HEK293 (cell line): ENCODE measurements around the gene VMO1.

ENCODE experiments used
- CTCF ChIA-PET: fragments of 350-600 bp; formaldehyde crosslinking; extraction: SDS; loops from one replicate; lab custom pipeline; 2021; ENCODE audit warnings: antibody characterized with exemption; lab: Yijun Ruan, JAX
- POLR2A ChIA-PET: fragments of 300-600 bp; formaldehyde crosslinking; extraction: SDS; loops from one replicate; lab custom pipeline; 2020; ENCODE audit warnings: antibody characterized with exemption, inconsistent platforms; lab: Yijun Ruan, JAX
- H3K27ac ChIP-seq: fragments of 200-500 bp; sonication (Bioruptor generic); 2 replicates; pipeline ENCODE4 v1.5.1; 2014; ENCODE audit warnings: low read depth, low read length, control low read depth, inconsistent platforms; ENCODE audit errors: extremely low read depth
- H3K36me3 ChIP-seq, 2 experiments: fragments of 200-500 bp in 1 of 2; sonication (Bioruptor generic) in 1 of 2; 1 replicate in 1 of 2; 2 replicates in 1 of 2; pipeline ENCODE4 v1.5.1; 2014 to 2017; ENCODE audit warnings: inconsistent platforms in 2 of 2, low read length in 2 of 2; ENCODE audit not compliant: control insufficient read depth in 2 of 2, insufficient read depth in 1 of 2
- H3K4me1 ChIP-seq: fragments of 200-500 bp; sonication (Bioruptor generic); 2 replicates; pipeline ENCODE4 v1.5.1; 2014; ENCODE audit warnings: mild to moderate bottlenecking, low read length, inconsistent platforms; ENCODE audit not compliant: control insufficient read depth, insufficient read depth
- H3K4me3 ChIP-seq: 2 replicates; pipeline ENCODE4 v1.5.1; 2011; ENCODE audit warnings: low read depth, mild to moderate bottlenecking, control low read depth, low read length, moderate library complexity
- H3K9me3 ChIP-seq: fragments of 200-500 bp; sonication (Bioruptor generic); 2 replicates; pipeline ENCODE4 v1.5.1; 2014; ENCODE audit warnings: low read depth, low read length, inconsistent platforms; ENCODE audit not compliant: control insufficient read depth, insufficient read depth
- BCL11B ChIP-seq: fragments of 450-650 bp; formaldehyde crosslinking; IDR thresholded peaks from 2 replicates; pipeline ENCODE4 v1.5.1; 2016; ENCODE audit warnings: low read depth, missing biosample characterization, missing genetic modification characterization
- GLIS2 ChIP-seq: fragments of 450-650 bp; formaldehyde crosslinking; IDR thresholded peaks from 2 replicates; pipeline ENCODE4 v1.5.1; 2016; ENCODE audit warnings: missing biosample characterization, missing genetic modification characterization
- KLF7 ChIP-seq: fragments of 450-650 bp; formaldehyde crosslinking; IDR thresholded peaks from 2 replicates; pipeline ENCODE4 v1.5.1; 2016; ENCODE audit warnings: missing biosample characterization, missing genetic modification characterization, borderline replicate concordance
- MYNN ChIP-seq: fragments of 450-650 bp; formaldehyde crosslinking; IDR thresholded peaks from 2 replicates; pipeline ENCODE4 v1.5.1; 2016; ENCODE audit warnings: missing biosample characterization, missing genetic modification characterization, borderline replicate concordance
- PRDM1 ChIP-seq: fragments of 450-650 bp; formaldehyde crosslinking; IDR thresholded peaks from 2 replicates; pipeline ENCODE4; 2016; ENCODE audit warnings: missing biosample characterization, missing genetic modification characterization
- SCRT1 ChIP-seq: fragments of 450-650 bp; formaldehyde crosslinking; IDR thresholded peaks from 2 replicates; pipeline ENCODE4 v1.5.1; 2016; ENCODE audit warnings: missing biosample characterization, missing genetic modification characterization, borderline replicate concordance
- SP7 ChIP-seq: fragments of 450-650 bp; formaldehyde crosslinking; IDR thresholded peaks from 2 replicates; pipeline ENCODE4 v1.5.1; 2016; ENCODE audit warnings: missing biosample characterization, missing genetic modification characterization
- WT1 ChIP-seq: fragments of 450-650 bp; formaldehyde crosslinking; IDR thresholded peaks from 2 replicates; pipeline ENCODE4 v1.5.1; 2016; ENCODE audit warnings: missing biosample characterization, missing genetic modification characterization
- YY1 ChIP-seq: fragments of 450-650 bp; formaldehyde crosslinking; IDR thresholded peaks from 2 replicates; pipeline ENCODE4 v1.5.1; 2018; ENCODE audit warnings: missing biosample characterization, missing genetic modification characterization
- ZFHX2 ChIP-seq: fragments of 450-650 bp; formaldehyde crosslinking; conservative IDR thresholded peaks from 2 replicates; pipeline ENCODE4 v1.5.1; 2016; ENCODE audit warnings: missing biosample characterization, missing genetic modification characterization
- ZIC2 ChIP-seq: fragments of 450-650 bp; formaldehyde crosslinking; IDR thresholded peaks from 2 replicates; pipeline ENCODE4 v1.5.1; 2016; ENCODE audit warnings: missing biosample characterization, missing genetic modification characterization
- ZNF175 ChIP-seq: fragments of 450-650 bp; formaldehyde crosslinking; IDR thresholded peaks from 2 replicates; pipeline ENCODE4 v1.5.1; 2016; ENCODE audit warnings: missing biosample characterization, missing genetic modification characterization
- ZNF202 ChIP-seq: fragments of 450-650 bp; formaldehyde crosslinking; IDR thresholded peaks from 2 replicates; pipeline ENCODE4 v1.5.1; 2016; ENCODE audit warnings: missing biosample characterization, missing genetic modification characterization, borderline replicate concordance
- ZNF221 ChIP-seq: fragments of 450-650 bp; formaldehyde crosslinking; IDR thresholded peaks from 2 replicates; pipeline ENCODE4 v1.5.1; 2017; ENCODE audit warnings: missing biosample characterization, missing genetic modification characterization, borderline replicate concordance
- ZNF24 ChIP-seq: fragments of 450-650 bp; formaldehyde crosslinking; IDR thresholded peaks from 2 replicates; pipeline ENCODE4 v1.5.1; 2016; ENCODE audit warnings: missing biosample characterization, missing genetic modification characterization
- ZNF274 ChIP-seq, 2 experiments: fragments of 200-500 bp in 1 of 2; fragments of 450-650 bp in 1 of 2; sonication (Bioruptor generic) in 1 of 2; formaldehyde crosslinking in 1 of 2; IDR thresholded peaks; 2 replicates each; pipeline versions ENCODE4 v1.5.1 to v1.6.1; 2014 to 2016; ENCODE audit warnings: borderline replicate concordance in 1 of 2, inconsistent platforms in 1 of 2, low read length in 1 of 2, missing biosample characterization in 1 of 2, missing genetic modification characterization in 1 of 2
- ZNF501 ChIP-seq: fragments of 450-650 bp; formaldehyde crosslinking; IDR thresholded peaks from 2 replicates; pipeline ENCODE4 v1.5.1; 2016; ENCODE audit warnings: missing biosample characterization, missing genetic modification characterization
- ZNF530 ChIP-seq: fragments of 450-650 bp; formaldehyde crosslinking; IDR thresholded peaks from 2 replicates; pipeline ENCODE4 v1.5.1; 2016; ENCODE audit warnings: low read depth, missing biosample characterization, missing genetic modification characterization
- ZNF747 ChIP-seq: fragments of 450-650 bp; formaldehyde crosslinking; IDR thresholded peaks from 2 replicates; pipeline ENCODE4 v1.5.1; 2016; ENCODE audit warnings: missing biosample characterization, missing genetic modification characterization
- ZNF76 ChIP-seq: fragments of 450-650 bp; formaldehyde crosslinking; IDR thresholded peaks from 2 replicates; pipeline ENCODE4; 2016; ENCODE audit warnings: low read depth, missing biosample characterization, missing genetic modification characterization, borderline replicate concordance
- ZNF768 ChIP-seq: fragments of 450-650 bp; formaldehyde crosslinking; IDR thresholded peaks from 2 replicates; pipeline ENCODE4 v1.5.1; 2018; ENCODE audit warnings: missing biosample characterization, mild to moderate bottlenecking, missing genetic modification characterization
- ZXDB ChIP-seq: fragments of 450-650 bp; formaldehyde crosslinking; IDR thresholded peaks from 2 replicates; pipeline ENCODE4 v1.5.1; 2016; ENCODE audit warnings: missing biosample characterization, missing genetic modification characterization
- TF ChIP-seq, protein P1 (sequence below): fragments of 450-650 bp; formaldehyde crosslinking; conservative IDR thresholded peaks from 2 replicates; pipeline ENCODE4 v1.5.1; 2016; ENCODE audit warnings: low read depth, missing biosample characterization, missing genetic modification characterization
- TF ChIP-seq, protein P2 (sequence below): fragments of 450-650 bp; formaldehyde crosslinking; IDR thresholded peaks from 2 replicates; pipeline ENCODE4 v1.5.1; 2016; ENCODE audit warnings: missing biosample characterization, missing genetic modification characterization
- TF ChIP-seq, protein P3 (sequence below): fragments of 450-650 bp; formaldehyde crosslinking; IDR thresholded peaks from 2 replicates; pipeline ENCODE4 v1.5.1; 2016; ENCODE audit warnings: missing biosample characterization, missing genetic modification characterization, low read depth
- TF ChIP-seq, protein P4 (sequence below): fragments of 450-650 bp; formaldehyde crosslinking; IDR thresholded peaks from 2 replicates; pipeline ENCODE4 v1.5.1; 2016; ENCODE audit warnings: missing biosample characterization, missing genetic modification characterization

The VMO1 gene

DNA sequence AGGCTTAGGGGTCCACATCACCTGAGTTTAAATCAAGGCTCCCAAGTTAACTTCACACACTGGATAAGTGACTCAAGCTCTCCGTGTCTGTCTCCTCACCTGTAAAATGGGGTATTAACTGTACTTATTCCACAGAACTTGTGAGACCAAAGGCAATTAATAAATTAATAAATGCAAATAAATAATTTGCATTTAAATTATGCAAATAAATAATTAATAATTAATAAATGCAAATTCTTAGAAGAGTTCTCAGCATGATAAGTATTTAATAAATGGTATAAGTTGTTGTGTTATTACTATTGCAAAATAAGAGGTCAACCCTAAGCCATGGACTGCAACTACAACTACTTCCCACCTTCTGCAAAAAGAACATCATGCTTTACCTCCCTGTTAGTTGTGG is 32.8 kb downstream of the VMO1 start:
- ChIA-PET CTCF (interaction anchor here (0.6 kb wide), 1 partner anchor 451 kb away, joined by 3 read pairs; no protein-coding TSS in a partner anchor), POLR2A (no interaction called here)
- Histone ChIP-seq H3K4me3 (no peak overlapping the region), H3K4me1 (no peaks in the 10 kb centered on the region), H3K9me3 (no peaks in the 10 kb centered on the region)
- TF ChIP-seq WT1: no peak
- no peak for TF ChIP-seq ZNF175 (tag by site-specific recombination)
- TF ChIP-seq KLF7: no peak
- TF ChIP-seq, protein P1, sequence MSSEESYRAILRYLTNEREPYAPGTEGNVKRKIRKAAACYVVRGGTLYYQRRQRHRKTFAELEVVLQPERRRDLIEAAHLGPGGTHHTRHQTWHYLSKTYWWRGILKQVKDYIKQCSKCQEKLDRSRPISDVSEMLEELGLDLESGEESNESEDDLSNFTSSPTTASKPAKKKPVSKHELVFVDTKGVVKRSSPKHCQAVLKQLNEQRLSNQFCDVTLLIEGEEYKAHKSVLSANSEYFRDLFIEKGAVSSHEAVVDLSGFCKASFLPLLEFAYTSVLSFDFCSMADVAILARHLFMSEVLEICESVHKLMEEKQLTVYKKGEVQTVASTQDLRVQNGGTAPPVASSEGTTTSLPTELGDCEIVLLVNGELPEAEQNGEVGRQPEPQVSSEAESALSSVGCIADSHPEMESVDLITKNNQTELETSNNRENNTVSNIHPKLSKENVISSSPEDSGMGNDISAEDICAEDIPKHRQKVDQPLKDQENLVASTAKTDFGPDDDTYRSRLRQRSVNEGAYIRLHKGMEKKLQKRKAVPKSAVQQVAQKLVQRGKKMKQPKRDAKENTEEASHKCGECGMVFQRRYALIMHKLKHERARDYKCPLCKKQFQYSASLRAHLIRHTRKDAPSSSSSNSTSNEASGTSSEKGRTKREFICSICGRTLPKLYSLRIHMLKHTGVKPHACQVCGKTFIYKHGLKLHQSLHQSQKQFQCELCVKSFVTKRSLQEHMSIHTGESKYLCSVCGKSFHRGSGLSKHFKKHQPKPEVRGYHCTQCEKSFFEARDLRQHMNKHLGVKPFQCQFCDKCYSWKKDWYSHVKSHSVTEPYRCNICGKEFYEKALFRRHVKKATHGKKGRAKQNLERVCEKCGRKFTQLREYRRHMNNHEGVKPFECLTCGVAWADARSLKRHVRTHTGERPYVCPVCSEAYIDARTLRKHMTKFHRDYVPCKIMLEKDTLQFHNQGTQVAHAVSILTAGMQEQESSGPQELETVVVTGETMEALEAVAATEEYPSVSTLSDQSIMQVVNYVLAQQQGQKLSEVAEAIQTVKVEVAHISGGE: no peak
- no peak for TF ChIP-seq ZNF768 (tag by site-specific recombination)
- TF ChIP-seq ZIC2 (tag by site-specific recombination): no peak
- TF ChIP-seq ZNF24: no peak
- TF ChIP-seq ZNF202 (tag by site-specific recombination): no peak
- TF ChIP-seq ZFHX2 (tag by site-specific recombination): no peak
- no peak for TF ChIP-seq ZNF747 (tag by site-specific recombination)
- TF ChIP-seq ZXDB (tag by site-specific recombination): no peak
- TF ChIP-seq ZNF501 (tag by site-specific recombination): no peak
- no peak for TF ChIP-seq BCL11B (tag by site-specific recombination)
- TF ChIP-seq SP7: no peak
- TF ChIP-seq, all 188 proteins: peak for 0
- Histone ChIP-seq H3K27ac (no peak overlapping the region), H3K36me3 (no peaks in the 10 kb centered on the region)

DNA sequence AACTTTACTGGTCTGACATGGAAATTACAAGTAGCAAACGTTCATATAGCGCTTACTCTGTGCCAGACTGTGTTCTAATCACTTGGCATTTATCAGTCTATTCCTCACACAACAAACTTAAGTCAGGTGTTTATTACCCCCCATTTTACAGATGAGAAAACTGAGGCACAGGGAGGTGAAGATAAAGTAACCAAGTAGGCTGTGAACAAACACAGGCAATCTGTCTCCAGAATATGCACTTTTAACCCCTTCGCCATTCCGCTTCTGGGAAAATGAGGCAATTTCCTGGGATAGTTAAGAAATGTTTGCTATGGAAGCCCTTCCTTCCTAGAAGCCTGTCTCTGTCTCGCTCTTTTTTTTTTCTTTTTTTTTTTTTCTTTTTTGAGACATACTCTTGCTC is 34.2 kb downstream of the VMO1 start:
- H3K4me3 ChIP-seq: no peak overlapping the region
- H3K4me1 ChIP-seq: no peaks in the 10 kb centered on the region
- H3K9me3 ChIP-seq: no peaks in the 10 kb centered on the region
- ChIA-PET CTCF (interaction anchor here (0.6 kb wide), 1 partner anchor 20 kb away, joined by 3 read pairs; the partner anchor contains the start of gene TM4SF5), POLR2A (no interaction called here)
- no peaks in the 10 kb centered on the region for H3K36me3 ChIP-seq
- H3K27ac ChIP-seq: no peak overlapping the region
- TF ChIP-seq ZNF530: no peak
- TF ChIP-seq PRDM1 (tag by site-specific recombination): no peak
- TF ChIP-seq, protein P2, sequence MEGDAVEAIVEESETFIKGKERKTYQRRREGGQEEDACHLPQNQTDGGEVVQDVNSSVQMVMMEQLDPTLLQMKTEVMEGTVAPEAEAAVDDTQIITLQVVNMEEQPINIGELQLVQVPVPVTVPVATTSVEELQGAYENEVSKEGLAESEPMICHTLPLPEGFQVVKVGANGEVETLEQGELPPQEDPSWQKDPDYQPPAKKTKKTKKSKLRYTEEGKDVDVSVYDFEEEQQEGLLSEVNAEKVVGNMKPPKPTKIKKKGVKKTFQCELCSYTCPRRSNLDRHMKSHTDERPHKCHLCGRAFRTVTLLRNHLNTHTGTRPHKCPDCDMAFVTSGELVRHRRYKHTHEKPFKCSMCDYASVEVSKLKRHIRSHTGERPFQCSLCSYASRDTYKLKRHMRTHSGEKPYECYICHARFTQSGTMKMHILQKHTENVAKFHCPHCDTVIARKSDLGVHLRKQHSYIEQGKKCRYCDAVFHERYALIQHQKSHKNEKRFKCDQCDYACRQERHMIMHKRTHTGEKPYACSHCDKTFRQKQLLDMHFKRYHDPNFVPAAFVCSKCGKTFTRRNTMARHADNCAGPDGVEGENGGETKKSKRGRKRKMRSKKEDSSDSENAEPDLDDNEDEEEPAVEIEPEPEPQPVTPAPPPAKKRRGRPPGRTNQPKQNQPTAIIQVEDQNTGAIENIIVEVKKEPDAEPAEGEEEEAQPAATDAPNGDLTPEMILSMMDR (tag by site-specific recombination): no peak
- TF ChIP-seq ZNF221 (tag by site-specific recombination): no peak
- TF ChIP-seq, protein P3, sequence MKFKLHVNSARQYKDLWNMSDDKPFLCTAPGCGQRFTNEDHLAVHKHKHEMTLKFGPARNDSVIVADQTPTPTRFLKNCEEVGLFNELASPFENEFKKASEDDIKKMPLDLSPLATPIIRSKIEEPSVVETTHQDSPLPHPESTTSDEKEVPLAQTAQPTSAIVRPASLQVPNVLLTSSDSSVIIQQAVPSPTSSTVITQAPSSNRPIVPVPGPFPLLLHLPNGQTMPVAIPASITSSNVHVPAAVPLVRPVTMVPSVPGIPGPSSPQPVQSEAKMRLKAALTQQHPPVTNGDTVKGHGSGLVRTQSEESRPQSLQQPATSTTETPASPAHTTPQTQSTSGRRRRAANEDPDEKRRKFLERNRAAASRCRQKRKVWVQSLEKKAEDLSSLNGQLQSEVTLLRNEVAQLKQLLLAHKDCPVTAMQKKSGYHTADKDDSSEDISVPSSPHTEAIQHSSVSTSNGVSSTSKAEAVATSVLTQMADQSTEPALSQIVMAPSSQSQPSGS: no peak
- TF ChIP-seq ZFHX2 (tag by site-specific recombination): no peak
- TF ChIP-seq WT1: no peak
- no peak for TF ChIP-seq GLIS2 (tag by site-specific recombination)
- no peak for TF ChIP-seq MYNN (tag by site-specific recombination)
- no peak for TF ChIP-seq YY1 (tag by site-specific recombination)
- TF ChIP-seq, protein P4, sequence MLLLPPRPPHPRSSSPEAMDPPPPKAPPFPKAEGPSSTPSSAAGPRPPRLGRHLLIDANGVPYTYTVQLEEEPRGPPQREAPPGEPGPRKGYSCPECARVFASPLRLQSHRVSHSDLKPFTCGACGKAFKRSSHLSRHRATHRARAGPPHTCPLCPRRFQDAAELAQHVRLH (tag by site-specific recombination): no peak
- no peak for TF ChIP-seq ZNF76 (tag by site-specific recombination)
- no peak for TF ChIP-seq ZNF274 (IDR thresholded peaks at IDR 0.05; ENCODE audit: low read length)
- TF ChIP-seq ZNF274 (tag by site-specific recombination; IDR thresholded peaks at IDR 0.05; ENCODE audit: borderline replicate concordance): no peak
- no peak for TF ChIP-seq SCRT1 (tag by site-specific recombination)
